DOHH2 (cell line): ENCODE measurements around the gene RAD51B.

Experiments used
- EZH2phosphoT487 ChIP-seq: fragments of 200-600 bp; sonication (generic); IDR thresholded peaks from 2 replicates; pipeline ENCODE4 v1.6.1; 2017; ENCODE audit warnings: borderline replicate concordance, mild to moderate bottlenecking, antibody characterized with exemption, low read length, moderate library complexity, mixed read lengths
- TF ChIP-seq, protein P1 (sequence below): fragments of 200-600 bp; sonication (generic); IDR thresholded peaks from one replicate; pipeline ENCODE4 v1.5.1; 2014; ENCODE audit warnings: antibody characterized with exemption, mild to moderate bottlenecking, low read depth, low read length; ENCODE audit not compliant: poor library complexity, severe bottlenecking

DNA sequence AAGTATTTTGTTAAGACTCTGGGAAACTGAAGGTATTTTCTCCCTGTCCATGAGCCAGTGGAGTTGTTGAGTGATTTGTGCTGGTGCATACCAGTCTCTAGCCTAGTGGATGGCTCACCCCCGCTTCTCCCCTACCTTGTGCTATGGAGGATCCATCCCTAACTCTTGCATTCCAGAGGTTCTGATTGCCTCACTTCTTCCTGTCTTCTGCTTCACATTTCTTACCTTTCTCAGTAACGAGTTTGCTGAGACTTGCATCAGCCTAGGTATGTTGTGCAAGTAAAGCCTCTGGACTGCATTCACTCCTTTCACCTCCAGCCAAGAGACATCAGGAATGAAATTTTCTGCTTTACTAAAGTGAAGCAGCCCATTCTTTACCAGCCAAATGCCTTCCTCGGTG is 581.7 kb downstream of the RAD51B start:
- TF ChIP-seq, protein P1, sequence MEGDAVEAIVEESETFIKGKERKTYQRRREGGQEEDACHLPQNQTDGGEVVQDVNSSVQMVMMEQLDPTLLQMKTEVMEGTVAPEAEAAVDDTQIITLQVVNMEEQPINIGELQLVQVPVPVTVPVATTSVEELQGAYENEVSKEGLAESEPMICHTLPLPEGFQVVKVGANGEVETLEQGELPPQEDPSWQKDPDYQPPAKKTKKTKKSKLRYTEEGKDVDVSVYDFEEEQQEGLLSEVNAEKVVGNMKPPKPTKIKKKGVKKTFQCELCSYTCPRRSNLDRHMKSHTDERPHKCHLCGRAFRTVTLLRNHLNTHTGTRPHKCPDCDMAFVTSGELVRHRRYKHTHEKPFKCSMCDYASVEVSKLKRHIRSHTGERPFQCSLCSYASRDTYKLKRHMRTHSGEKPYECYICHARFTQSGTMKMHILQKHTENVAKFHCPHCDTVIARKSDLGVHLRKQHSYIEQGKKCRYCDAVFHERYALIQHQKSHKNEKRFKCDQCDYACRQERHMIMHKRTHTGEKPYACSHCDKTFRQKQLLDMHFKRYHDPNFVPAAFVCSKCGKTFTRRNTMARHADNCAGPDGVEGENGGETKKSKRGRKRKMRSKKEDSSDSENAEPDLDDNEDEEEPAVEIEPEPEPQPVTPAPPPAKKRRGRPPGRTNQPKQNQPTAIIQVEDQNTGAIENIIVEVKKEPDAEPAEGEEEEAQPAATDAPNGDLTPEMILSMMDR, result no peak
- no peak for TF ChIP-seq EZH2phosphoT487
